Muscle layer of colon (tissue), 2 donors: ENCODE data around the gene GPR55.
"Not testable (repeated sequence)": the region's sequence is repeated elsewhere in the genome, so short reads cannot be mapped to it uniquely, and the experiment has no call there.

Source experiments
- H3K27ac ChIP-seq: one replicate; pipeline ENCODE4 v1.7.0; 2013; ENCODE audit warnings: low read depth, mild to moderate bottlenecking, low read length, moderate library complexity
- H3K27me3 ChIP-seq, 2 donors: one replicate each; pipeline ENCODE4 v1.7.0; 2013; ENCODE audit warnings: low read length in 2 of 2, mild to moderate bottlenecking in 2 of 2; ENCODE audit not compliant: insufficient read depth in 2 of 2, control insufficient read depth in 1 of 2
- H3K36me3 ChIP-seq: one replicate; pipeline ENCODE4 v1.7.0; 2013; ENCODE audit warnings: mild to moderate bottlenecking, low read length; ENCODE audit not compliant: insufficient read depth
- H3K4me1 ChIP-seq: one replicate; pipeline ENCODE4 v1.7.0; 2013; ENCODE audit warnings: mild to moderate bottlenecking, low read length; ENCODE audit not compliant: insufficient read depth
- H3K4me3 ChIP-seq, 2 donors: one replicate each; pipeline ENCODE4 v1.7.0; 2013; ENCODE audit warnings: low read length in 2 of 2, low read depth in 1 of 2, mild to moderate bottlenecking in 1 of 2, moderate library complexity in 1 of 2
- H3K9ac ChIP-seq: one replicate; pipeline ENCODE4 v1.7.0; 2013; ENCODE audit warnings: low read length
- H3K9me3 ChIP-seq: one replicate; pipeline ENCODE4 v1.7.0; 2013; ENCODE audit warnings: mild to moderate bottlenecking, low read length
- donor health status: abdominal sarcoma.
- donor health status: Adenocarcinoma of cecum.

GPR55 gene

GRCh38 chr2:230939691-230940470 is 14.8 kb upstream of the GPR55 start:
- Histone ChIP-seq H3K27ac (no peak overlapping the region), H3K9ac (no peak overlapping the region), H3K27me3 (no peaks in the 10 kb centered on the region), H3K36me3 (no peaks in the 10 kb centered on the region), H3K4me1 (no peaks in the 10 kb centered on the region), H3K4me3 (no peak overlapping the region), H3K9me3 (no peaks in the 10 kb centered on the region)

GRCh38 chr2:230939066-230939591 is 14.1 kb upstream of the GPR55 start:
- Histone ChIP-seq H3K27ac (no peak overlapping the region), H3K9me3 (no peaks in the 10 kb centered on the region), H3K36me3 (no peaks in the 10 kb centered on the region), H3K4me1 (no peaks in the 10 kb centered on the region), H3K4me3 (no peak overlapping the region), H3K9ac (no peak overlapping the region), H3K27me3 (no peaks in the 10 kb centered on the region)

- Histone ChIP-seq H3K27me3 (no peaks in the 10 kb centered on the region), H3K4me1 (no peaks in the 10 kb centered on the region), H3K4me3 (no peak overlapping the region), H3K9me3 (no peaks in the 10 kb centered on the region), H3K9ac (no peak overlapping the region), H3K36me3 (no peaks in the 10 kb centered on the region), H3K27ac (no peak overlapping the region)
Observed at GRCh38 chr2:230938516-230939065, 13.5 kb upstream of the GPR55 start.

- Histone ChIP-seq H3K9ac (no peak overlapping the region), H3K36me3 (no peaks in the 10 kb centered on the region), H3K27ac (no peak overlapping the region), H3K4me1 (no peaks in the 10 kb centered on the region), H3K4me3 (no peak overlapping the region), H3K9me3 (no peaks in the 10 kb centered on the region), H3K27me3 (no peaks in the 10 kb centered on the region)
Observed at GRCh38 chr2:230938098-230938497, 13.1 kb upstream of the GPR55 start.

- Histone ChIP-seq H3K27ac (no peak overlapping the region), H3K27me3 (no peaks in the 10 kb centered on the region), H3K36me3 (no peaks in the 10 kb centered on the region), H3K9me3 (no peaks in the 10 kb centered on the region), H3K9ac (no peak overlapping the region), H3K4me3 (no peak overlapping the region), H3K4me1 (peaks cover 4% of the 10 kb centered on the region)
Observed at GRCh38 chr2:230937362-230937761, 12.3 kb upstream of the GPR55 start.

GRCh38 chr2:230936243-230936642 is 11.2 kb upstream of the GPR55 start:
- H3K27ac ChIP-seq, H3K27me3 ChIP-seq, H3K9me3 ChIP-seq, H3K4me1 ChIP-seq, H3K4me3 ChIP-seq, H3K9ac ChIP-seq, H3K36me3 ChIP-seq: not testable (repeated sequence)

GRCh38 chr2:230935130-230935430 is 10.0 kb upstream of the GPR55 start:
- Histone ChIP-seq H3K9ac (no peak overlapping the region), H3K4me1 (peaks cover 4% of the 10 kb centered on the region), H3K9me3 (no peaks in the 10 kb centered on the region), H3K27me3 (no peaks in the 10 kb centered on the region), H3K36me3 (no peaks in the 10 kb centered on the region), H3K4me3 (no peak overlapping the region), H3K27ac (no peak overlapping the region)

- Histone ChIP-seq H3K27ac (no peak overlapping the region), H3K27me3 (no peaks in the 10 kb centered on the region), H3K4me3 (no peak overlapping the region), H3K4me1 (peaks cover 4% of the 10 kb centered on the region), H3K9me3 (no peaks in the 10 kb centered on the region), H3K36me3 (no peaks in the 10 kb centered on the region), H3K9ac (no peak overlapping the region)
Observed at GRCh38 chr2:230934231-230935129, 9.4 kb upstream of the GPR55 start.

GRCh38 chr2:230933521-230934180 is 8.6 kb upstream of the GPR55 start:
- Histone ChIP-seq H3K9me3 (no peaks in the 10 kb centered on the region), H3K27ac (no peak overlapping the region), H3K4me3 (no peak overlapping the region), H3K4me1 (peaks cover 4% of the 10 kb centered on the region), H3K9ac (no peak overlapping the region), H3K36me3 (no peaks in the 10 kb centered on the region), H3K27me3 (no peaks in the 10 kb centered on the region)

- no peak overlapping the region for H3K27ac ChIP-seq
Observed at GRCh38 chr2:230932556-230933511, 7.8 kb upstream of the GPR55 start.

More at GRCh38 chr2:230932556-230933511, 7.8 kb upstream of the GPR55 start:
- H3K36me3 ChIP-seq = no peaks in the 10 kb centered on the region
- H3K4me1 ChIP-seq = peaks cover 4% of the 10 kb centered on the region
- H3K27me3 ChIP-seq = no peaks in the 10 kb centered on the region
- no peak overlapping the region for H3K9ac ChIP-seq
- no peaks in the 10 kb centered on the region for H3K9me3 ChIP-seq
- H3K4me3 ChIP-seq = no peak overlapping the region
